Keratinocyte (primary cell): ENCODE results near the gene INPP4B. TPM values are rescaled to one million over a fixed set of nuclear protein-coding genes. Genes with fewer than 3 reads are reported as not detected.

Experiments used
- DNase-seq: peaks from one replicate; pipeline ENCODE4 v3.0.0-alpha.2; 2011; ENCODE audit warnings: low read depth, missing footprints, low spot score
- FAIRE-seq: peaks from 2 replicates; lab custom pipeline; 2011; peaks lifted over from hg19 to GRCh38; lab: Jason Lieb, UNC
- H2AFZ ChIP-seq: 2 replicates; pipeline ENCODE4 v1.6.0; 2012; ENCODE audit warnings: low read length, control low read depth, inconsistent platforms; ENCODE audit not compliant: control insufficient read depth
- H3K27ac ChIP-seq: 2 replicates; pipeline ENCODE4 v1.5.1; 2011; ENCODE audit warnings: low read length; ENCODE audit not compliant: control insufficient read depth, insufficient read depth
- H3K27me3 ChIP-seq: 3 replicates; pipeline ENCODE4 v1.6.0; 2011; ENCODE audit warnings: low read length; ENCODE audit not compliant: control insufficient read depth, insufficient read depth; ENCODE audit errors: extremely low read depth
- H3K36me3 ChIP-seq, 2 experiments: 2 replicates in 1 of 2; 3 replicates in 1 of 2; pipeline ENCODE4 v1.5.1; 2011; ENCODE audit warnings: low read length in 2 of 2, mild to moderate bottlenecking in 1 of 2; ENCODE audit not compliant: control insufficient read depth in 2 of 2, insufficient read depth in 2 of 2; ENCODE audit errors: extremely low read depth in 1 of 2
- H3K4me1 ChIP-seq: 3 replicates; pipeline ENCODE4 v1.5.1; 2011; ENCODE audit warnings: low read length; ENCODE audit not compliant: control insufficient read depth, insufficient read depth; ENCODE audit errors: extremely low read depth
- H3K4me2 ChIP-seq: 3 replicates; pipeline ENCODE4 v1.6.0; 2011; ENCODE audit warnings: low read depth, low read length; ENCODE audit not compliant: control insufficient read depth, insufficient read depth; ENCODE audit errors: extremely low read depth
- H3K4me3 ChIP-seq, 3 experiments: fragments of 200-600 bp in 1 of 3; sonication (generic) in 1 of 3; 2 replicates in 2 of 3; 3 replicates in 1 of 3; pipeline ENCODE4 v1.5.1; 2011 to 2016; ENCODE audit warnings: low read length in 3 of 3, mild to moderate bottlenecking in 3 of 3, control low read depth in 2 of 3, inconsistent platforms in 1 of 3, low read depth in 1 of 3, mixed read lengths in 1 of 3, mixed run types in 1 of 3, moderate library complexity in 1 of 3; ENCODE audit not compliant: control insufficient read depth in 2 of 3, insufficient read depth in 2 of 3; ENCODE audit errors: extremely low read depth in 1 of 3
- H3K79me2 ChIP-seq: 2 replicates; pipeline ENCODE4 v1.6.0; 2012; ENCODE audit warnings: low read length; ENCODE audit not compliant: control insufficient read depth, insufficient read depth
- H3K9ac ChIP-seq: 3 replicates; pipeline ENCODE4 v1.6.0; 2011; ENCODE audit warnings: low read length; ENCODE audit not compliant: control insufficient read depth, insufficient read depth; ENCODE audit errors: extremely low read depth
- H3K9me1 ChIP-seq: 3 replicates; pipeline ENCODE4 v1.6.0; 2011; ENCODE audit warnings: low read length; ENCODE audit not compliant: control insufficient read depth, insufficient read depth; ENCODE audit errors: extremely low read depth
- H3K9me3 ChIP-seq: 2 replicates; pipeline ENCODE4 v1.5.1; 2012; ENCODE audit warnings: low read depth, low read length; ENCODE audit not compliant: control insufficient read depth
- H4K20me1 ChIP-seq: 3 replicates; pipeline ENCODE4 v1.6.0; 2011; ENCODE audit warnings: low read length; ENCODE audit not compliant: control insufficient read depth, insufficient read depth; ENCODE audit errors: extremely low read depth
- CTCF ChIP-seq, 3 experiments: IDR thresholded peaks in 1 of 3; conservative IDR thresholded peaks in 1 of 3; optimal IDR thresholded peaks in 1 of 3; 2 replicates in 2 of 3; 3 replicates in 1 of 3; pipeline versions ENCODE3 to v1.5.1; 2011; ENCODE audit warnings: low read length in 3 of 3, mild to moderate bottlenecking in 3 of 3, moderate library complexity in 2 of 3, control low read depth in 1 of 3, inconsistent platforms in 1 of 3; ENCODE audit not compliant: insufficient read depth in 2 of 3; ENCODE audit errors: extremely low read depth in 1 of 3
- EZH2 ChIP-seq: IDR thresholded peaks from one replicate; pipeline ENCODE4 v1.6.1; 2012; ENCODE audit warnings: inconsistent platforms, mild to moderate bottlenecking, low read length, moderate library complexity
- dilution Hi-C: fragments of 300-500 bp; cut with MboI; formaldehyde crosslinking; loops from one replicate; pipeline ENCODE4 v1.7.0; 2020; ENCODE audit warnings: low sequenced_read_pairs; ENCODE audit not compliant: extremely low pct_ligation_motif_present
- polyA plus RNA-seq, 5 experiments: library from polyadenylated mRNA; depleted of rRNA in 3 of 5; stranded (reverse) in 3 of 5; stranded (forward) in 1 of 5; unstranded in 1 of 5; fragments of >200 nt; gene quantifications; 1 replicate in 1 of 5; 2 replicates in 3 of 5; 3 replicates in 1 of 5; pipeline versions ENCODE4 v1.2.1 to v1.2.3, GENCODE V29; 2011 to 2012; ENCODE audit warnings: missing spikeins in 2 of 5, low read depth in 1 of 5, low replicate concordance in 1 of 5

The INPP4B gene
- polyA plus RNA-seq, 1 donor (not counting 4 experiments of a cell fraction or from before 2014, with no cell fraction given) = 50.2 TPM

GRCh38 chr4:142579443-142579842 is 266.7 kb downstream of the INPP4B start:
- no peaks in the 10 kb centered on the region for H3K4me1 ChIP-seq
- no peak overlapping the region for H2AFZ ChIP-seq
- H3K4me3 ChIP-seq = no peak overlapping the region
- H3K9me3 ChIP-seq = no peaks in the 10 kb centered on the region
- no peaks in the 10 kb centered on the region for H3K27me3 ChIP-seq
- no peak overlapping the region for H3K27ac ChIP-seq
- no peak for DNase-seq
- H3K9me1 ChIP-seq = no peaks in the 10 kb centered on the region
- FAIRE-seq = no peak
- no peak overlapping the region for H3K4me2 ChIP-seq
- H3K9ac ChIP-seq = no peak overlapping the region
- H3K79me2 ChIP-seq = no peaks in the 10 kb centered on the region
- TF ChIP-seq CTCF (optimal IDR thresholded peaks at IDR 0.05 in 1 of 3, IDR thresholded peaks at IDR 0.05 in 1 of 3, conservative IDR thresholded peaks at IDR 0.05 in 1 of 3; ENCODE audit: extremely low read depth in 1 of 3, insufficient read depth in 2 of 3, low read length in 3 of 3) (no peak), EZH2 (no peak)
- H4K20me1 ChIP-seq = no peaks in the 10 kb centered on the region
- no peaks in the 10 kb centered on the region for H3K36me3 ChIP-seq
- dilution Hi-C loops = no loop called here

GRCh38 chr4:142574306-142574705 is 271.8 kb downstream of the INPP4B start:
- Histone ChIP-seq H3K9ac (no peak overlapping the region), H3K4me1 (no peaks in the 10 kb centered on the region), H3K4me2 (no peak overlapping the region), H2AFZ (no peak overlapping the region), H3K27me3 (no peaks in the 10 kb centered on the region), H4K20me1 (no peaks in the 10 kb centered on the region), H3K4me3 (no peak overlapping the region), H3K27ac (no peak overlapping the region), H3K36me3 (no peaks in the 10 kb centered on the region), H3K9me3 (no peaks in the 10 kb centered on the region), H3K9me1 (no peaks in the 10 kb centered on the region), H3K79me2 (no peaks in the 10 kb centered on the region)
- dilution Hi-C loops = loop anchor here (25.0 kb wide), 1 partner anchor 187 kb away; no protein-coding TSS in a partner anchor
- TF ChIP-seq CTCF (optimal IDR thresholded peaks at IDR 0.05 in 1 of 3, IDR thresholded peaks at IDR 0.05 in 1 of 3, conservative IDR thresholded peaks at IDR 0.05 in 1 of 3; ENCODE audit: extremely low read depth in 1 of 3, insufficient read depth in 2 of 3, low read length in 3 of 3) (no peak), EZH2 (no peak)
- no peak for FAIRE-seq
- no peak for DNase-seq
